Measurements from ENCODE around the gene SLC47A2.

SLC47A2 gene

DNA sequence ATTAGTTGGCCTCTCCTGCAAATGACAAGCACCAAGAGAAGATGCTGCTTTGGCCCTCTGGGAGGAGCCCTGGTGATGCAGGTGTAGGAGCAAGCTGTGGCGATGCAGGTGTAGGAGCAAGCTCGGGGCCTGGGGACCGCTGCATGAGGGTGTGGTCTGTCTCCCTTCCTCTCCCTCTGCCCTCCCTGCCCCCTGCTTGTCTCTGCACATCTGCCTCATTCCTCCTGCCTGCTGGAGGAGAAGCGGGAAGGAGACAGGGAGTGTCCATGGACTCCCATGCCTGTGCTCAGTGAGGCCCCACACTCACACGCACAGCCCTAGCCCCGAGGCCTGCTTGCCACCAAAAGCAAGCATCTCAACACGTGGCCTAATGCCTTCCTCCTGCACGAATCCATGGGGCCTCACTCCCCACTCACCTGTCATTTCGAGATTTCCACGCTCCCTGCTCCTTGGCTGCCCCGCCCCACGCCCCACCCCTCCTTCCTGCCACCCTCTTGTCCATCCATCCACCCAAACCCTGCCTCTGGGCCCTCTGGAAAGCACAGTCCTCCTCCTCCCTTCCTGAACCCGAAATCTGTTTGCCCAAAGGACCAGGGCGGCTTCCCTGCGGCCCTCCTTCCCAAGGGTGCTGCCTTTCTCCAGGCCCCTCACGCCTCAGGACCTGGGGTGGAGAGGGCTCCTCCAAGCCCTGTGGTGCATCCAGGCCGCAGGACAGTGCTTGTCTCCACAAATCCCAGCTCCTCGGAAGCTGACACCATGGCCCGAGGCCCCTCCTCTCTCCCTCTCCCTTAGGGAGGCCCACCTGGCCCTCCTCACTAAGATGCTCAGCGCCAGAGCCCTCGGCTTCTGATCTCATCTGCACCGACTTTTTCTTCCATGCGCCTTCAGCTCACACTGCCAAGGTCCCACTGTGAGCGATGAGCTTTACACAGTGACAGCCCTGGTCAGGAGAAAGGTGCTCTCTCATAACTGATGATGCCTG lies 43.5 kb upstream of the SLC47A2 start:
- no peak for TF ChIP-seq TAF1 (IDR thresholded peaks at IDR 0.05; ENCODE audit: borderline replicate concordance, insufficient read depth, low read length)
- no peak for TF ChIP-seq SIN3A (IDR thresholded peaks at IDR 0.05; ENCODE audit: borderline replicate concordance, insufficient read depth, low read length)
- TF ChIP-seq, protein P1, sequence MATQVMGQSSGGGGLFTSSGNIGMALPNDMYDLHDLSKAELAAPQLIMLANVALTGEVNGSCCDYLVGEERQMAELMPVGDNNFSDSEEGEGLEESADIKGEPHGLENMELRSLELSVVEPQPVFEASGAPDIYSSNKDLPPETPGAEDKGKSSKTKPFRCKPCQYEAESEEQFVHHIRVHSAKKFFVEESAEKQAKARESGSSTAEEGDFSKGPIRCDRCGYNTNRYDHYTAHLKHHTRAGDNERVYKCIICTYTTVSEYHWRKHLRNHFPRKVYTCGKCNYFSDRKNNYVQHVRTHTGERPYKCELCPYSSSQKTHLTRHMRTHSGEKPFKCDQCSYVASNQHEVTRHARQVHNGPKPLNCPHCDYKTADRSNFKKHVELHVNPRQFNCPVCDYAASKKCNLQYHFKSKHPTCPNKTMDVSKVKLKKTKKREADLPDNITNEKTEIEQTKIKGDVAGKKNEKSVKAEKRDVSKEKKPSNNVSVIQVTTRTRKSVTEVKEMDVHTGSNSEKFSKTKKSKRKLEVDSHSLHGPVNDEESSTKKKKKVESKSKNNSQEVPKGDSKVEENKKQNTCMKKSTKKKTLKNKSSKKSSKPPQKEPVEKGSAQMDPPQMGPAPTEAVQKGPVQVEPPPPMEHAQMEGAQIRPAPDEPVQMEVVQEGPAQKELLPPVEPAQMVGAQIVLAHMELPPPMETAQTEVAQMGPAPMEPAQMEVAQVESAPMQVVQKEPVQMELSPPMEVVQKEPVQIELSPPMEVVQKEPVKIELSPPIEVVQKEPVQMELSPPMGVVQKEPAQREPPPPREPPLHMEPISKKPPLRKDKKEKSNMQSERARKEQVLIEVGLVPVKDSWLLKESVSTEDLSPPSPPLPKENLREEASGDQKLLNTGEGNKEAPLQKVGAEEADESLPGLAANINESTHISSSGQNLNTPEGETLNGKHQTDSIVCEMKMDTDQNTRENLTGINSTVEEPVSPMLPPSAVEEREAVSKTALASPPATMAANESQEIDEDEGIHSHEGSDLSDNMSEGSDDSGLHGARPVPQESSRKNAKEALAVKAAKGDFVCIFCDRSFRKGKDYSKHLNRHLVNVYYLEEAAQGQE (IDR thresholded peaks at IDR 0.05; ENCODE audit: insufficient read depth in 1 of 2, low read depth in 2 of 2, low read length in 2 of 2): no peak
- TF ChIP-seq FOXP2 (optimal IDR thresholded peaks at IDR 0.05; ENCODE audit: borderline replicate concordance, extremely low read depth, extremely low read length, insufficient read depth): no peak
- TF ChIP-seq POLR2AphosphoS5 (IDR thresholded peaks at IDR 0.05; ENCODE audit: low read depth, low read length): no peak

DNA sequence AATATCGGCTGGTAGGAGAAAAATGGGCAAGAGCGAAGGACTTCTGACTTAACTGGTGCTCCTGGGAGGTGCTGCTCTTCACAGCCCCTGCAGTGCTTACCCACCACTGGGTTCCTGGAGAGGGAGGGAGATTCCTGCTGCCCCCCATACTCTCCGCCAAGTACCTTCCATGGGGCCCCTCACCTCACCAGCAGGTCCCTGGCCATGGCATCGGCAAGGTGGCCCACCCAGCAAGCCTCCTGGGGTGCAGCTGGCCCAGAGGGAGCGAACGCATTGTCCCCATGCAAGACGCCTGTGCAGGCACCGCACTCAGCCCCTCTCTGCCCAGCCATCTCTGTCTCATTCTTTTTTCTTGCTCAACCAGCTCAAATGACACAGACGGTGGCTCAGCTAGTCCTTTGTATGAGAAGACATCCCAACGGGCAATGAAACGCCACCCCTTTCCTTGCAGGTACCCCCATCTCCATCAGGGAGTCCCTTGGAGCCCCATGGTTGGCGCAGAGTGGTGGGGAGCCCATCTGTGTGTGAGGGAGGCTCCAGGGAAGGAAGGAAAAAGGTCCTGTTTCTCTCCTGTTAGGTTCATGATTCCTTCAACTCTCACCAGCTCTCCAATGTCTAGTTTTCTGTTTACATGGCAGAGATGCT lies 41.3 kb upstream of the SLC47A2 start:
- TF ChIP-seq FOXP2 (optimal IDR thresholded peaks at IDR 0.05; ENCODE audit: borderline replicate concordance, extremely low read depth, extremely low read length, insufficient read depth) (no peak), POLR2AphosphoS5 (IDR thresholded peaks at IDR 0.05; ENCODE audit: low read depth, low read length) (no peak), SIN3A (IDR thresholded peaks at IDR 0.05; ENCODE audit: borderline replicate concordance, insufficient read depth, low read length) (no peak), TAF1 (IDR thresholded peaks at IDR 0.05; ENCODE audit: borderline replicate concordance, insufficient read depth, low read length) (no peak)
- TF ChIP-seq, protein P1 (IDR thresholded peaks at IDR 0.05; ENCODE audit: insufficient read depth in 1 of 2, low read depth in 2 of 2, low read length in 2 of 2): no peak

- TF ChIP-seq FOXP2 (optimal IDR thresholded peaks at IDR 0.05; ENCODE audit: borderline replicate concordance, extremely low read depth, extremely low read length, insufficient read depth) (no peak), POLR2AphosphoS5 (IDR thresholded peaks at IDR 0.05; ENCODE audit: low read depth, low read length) (no peak), SIN3A (IDR thresholded peaks at IDR 0.05; ENCODE audit: borderline replicate concordance, insufficient read depth, low read length) (no peak), TAF1 (IDR thresholded peaks at IDR 0.05; ENCODE audit: borderline replicate concordance, insufficient read depth, low read length) (no peak)
- TF ChIP-seq, protein P1 (IDR thresholded peaks at IDR 0.05; ENCODE audit: insufficient read depth in 1 of 2, low read depth in 2 of 2, low read length in 2 of 2): no peak
These were observed 40.2 kb upstream of the SLC47A2 start for GRCh38 chr17:19756546-19756945.

- TF ChIP-seq FOXP2 (optimal IDR thresholded peaks at IDR 0.05; ENCODE audit: borderline replicate concordance, extremely low read depth, extremely low read length, insufficient read depth) (no peak), SIN3A (IDR thresholded peaks at IDR 0.05; ENCODE audit: borderline replicate concordance, insufficient read depth, low read length) (no peak), POLR2AphosphoS5 (IDR thresholded peaks at IDR 0.05; ENCODE audit: low read depth, low read length) (no peak), TAF1 (IDR thresholded peaks at IDR 0.05; ENCODE audit: borderline replicate concordance, insufficient read depth, low read length) (no peak)
- TF ChIP-seq, protein P1 (IDR thresholded peaks at IDR 0.05; ENCODE audit: insufficient read depth in 1 of 2, low read depth in 2 of 2, low read length in 2 of 2): no peak
These were observed 39.6 kb upstream of the SLC47A2 start for GRCh38 chr17:19755821-19756510.

Measured in PFSK-1 (cell line).